HEK293 (cell line): ENCODE measurements around the gene FKBP5.

ENCODE experiments used
- CTCF ChIA-PET: fragments of 350-600 bp; formaldehyde crosslinking; extraction: SDS; loops from one replicate; lab custom pipeline; 2021; ENCODE audit warnings: antibody characterized with exemption; lab: Yijun Ruan, JAX
- POLR2A ChIA-PET: fragments of 300-600 bp; formaldehyde crosslinking; extraction: SDS; loops from one replicate; lab custom pipeline; 2020; ENCODE audit warnings: antibody characterized with exemption, inconsistent platforms; lab: Yijun Ruan, JAX
- H3K27ac ChIP-seq: fragments of 200-500 bp; sonication (Bioruptor generic); 2 replicates; pipeline ENCODE4 v1.5.1; 2014; ENCODE audit warnings: low read depth, low read length, control low read depth, inconsistent platforms; ENCODE audit errors: extremely low read depth
- H3K36me3 ChIP-seq, 2 experiments: fragments of 200-500 bp in 1 of 2; sonication (Bioruptor generic) in 1 of 2; 1 replicate in 1 of 2; 2 replicates in 1 of 2; pipeline ENCODE4 v1.5.1; 2014 to 2017; ENCODE audit warnings: inconsistent platforms in 2 of 2, low read length in 2 of 2; ENCODE audit not compliant: control insufficient read depth in 2 of 2, insufficient read depth in 1 of 2
- H3K4me1 ChIP-seq: fragments of 200-500 bp; sonication (Bioruptor generic); 2 replicates; pipeline ENCODE4 v1.5.1; 2014; ENCODE audit warnings: mild to moderate bottlenecking, low read length, inconsistent platforms; ENCODE audit not compliant: control insufficient read depth, insufficient read depth
- H3K4me3 ChIP-seq: 2 replicates; pipeline ENCODE4 v1.5.1; 2011; ENCODE audit warnings: low read depth, mild to moderate bottlenecking, control low read depth, low read length, moderate library complexity
- H3K9me3 ChIP-seq: fragments of 200-500 bp; sonication (Bioruptor generic); 2 replicates; pipeline ENCODE4 v1.5.1; 2014; ENCODE audit warnings: low read depth, low read length, inconsistent platforms; ENCODE audit not compliant: control insufficient read depth, insufficient read depth
- HOXC10 ChIP-seq: sonication (generic); formaldehyde crosslinking; IDR thresholded peaks from 2 replicates; pipeline ENCODE4 v1.8.1; 2023; ENCODE audit warnings: mild to moderate bottlenecking, missing genetic modification reagents
- INSM2 ChIP-seq: fragments of 450-650 bp; formaldehyde crosslinking; IDR thresholded peaks from 2 replicates; pipeline ENCODE4 v1.5.1; 2016; ENCODE audit warnings: missing biosample characterization, missing genetic modification characterization
- KLF7 ChIP-seq: fragments of 450-650 bp; formaldehyde crosslinking; IDR thresholded peaks from 2 replicates; pipeline ENCODE4 v1.5.1; 2016; ENCODE audit warnings: missing biosample characterization, missing genetic modification characterization, borderline replicate concordance
- MZF1 ChIP-seq: fragments of 450-650 bp; formaldehyde crosslinking; IDR thresholded peaks from 2 replicates; pipeline ENCODE4 v1.5.1; 2017; ENCODE audit warnings: missing biosample characterization, missing genetic modification characterization, borderline replicate concordance
- PRDM1 ChIP-seq: fragments of 450-650 bp; formaldehyde crosslinking; IDR thresholded peaks from 2 replicates; pipeline ENCODE4; 2016; ENCODE audit warnings: missing biosample characterization, missing genetic modification characterization
- SCRT2 ChIP-seq: fragments of 450-650 bp; formaldehyde crosslinking; IDR thresholded peaks from 2 replicates; pipeline ENCODE4 v1.5.1; 2016; ENCODE audit warnings: missing biosample characterization, missing genetic modification characterization
- TRIM28 ChIP-seq: IDR thresholded peaks from 2 replicates; pipeline ENCODE4 v1.6.1; 2011; ENCODE audit warnings: low read length, control low read depth, borderline replicate concordance
- WT1 ChIP-seq: fragments of 450-650 bp; formaldehyde crosslinking; IDR thresholded peaks from 2 replicates; pipeline ENCODE4 v1.5.1; 2016; ENCODE audit warnings: missing biosample characterization, missing genetic modification characterization
- ZBTB1 ChIP-seq: fragments of 450-650 bp; formaldehyde crosslinking; IDR thresholded peaks from 2 replicates; pipeline ENCODE4 v1.5.1; 2016; ENCODE audit warnings: missing biosample characterization, missing genetic modification characterization
- ZFP69B ChIP-seq: fragments of 450-650 bp; formaldehyde crosslinking; IDR thresholded peaks from 2 replicates; pipeline ENCODE4 v1.5.1; 2016; ENCODE audit warnings: missing biosample characterization, missing genetic modification characterization
- ZNF10 ChIP-seq: fragments of 450-650 bp; formaldehyde crosslinking; IDR thresholded peaks from 2 replicates; pipeline ENCODE4 v1.5.1; 2017; ENCODE audit warnings: missing biosample characterization, missing genetic modification characterization
- ZNF132 ChIP-seq: fragments of 450-650 bp; formaldehyde crosslinking; IDR thresholded peaks from 2 replicates; pipeline ENCODE4 v1.5.1; 2017; ENCODE audit warnings: missing biosample characterization, missing genetic modification characterization, borderline replicate concordance
- ZNF138 ChIP-seq: fragments of 450-650 bp; formaldehyde crosslinking; IDR thresholded peaks from 2 replicates; pipeline ENCODE4 v1.5.1; 2016; ENCODE audit warnings: missing biosample characterization, missing genetic modification characterization, borderline replicate concordance
- ZNF146 ChIP-seq: fragments of 450-650 bp; formaldehyde crosslinking; IDR thresholded peaks from 2 replicates; pipeline ENCODE4 v1.5.1; 2016; ENCODE audit warnings: missing biosample characterization, missing genetic modification characterization
- ZNF148 ChIP-seq: fragments of 450-650 bp; formaldehyde crosslinking; IDR thresholded peaks from 2 replicates; pipeline ENCODE4 v1.5.0; 2017; ENCODE audit warnings: missing biosample characterization, missing genetic modification characterization, borderline replicate concordance
- ZNF174 ChIP-seq: fragments of 450-650 bp; formaldehyde crosslinking; IDR thresholded peaks from 2 replicates; pipeline ENCODE4 v1.5.0; 2017; ENCODE audit warnings: missing biosample characterization, mild to moderate bottlenecking, missing genetic modification characterization
- ZNF175 ChIP-seq: fragments of 450-650 bp; formaldehyde crosslinking; IDR thresholded peaks from 2 replicates; pipeline ENCODE4 v1.5.1; 2016; ENCODE audit warnings: missing biosample characterization, missing genetic modification characterization
- ZNF202 ChIP-seq: fragments of 450-650 bp; formaldehyde crosslinking; IDR thresholded peaks from 2 replicates; pipeline ENCODE4 v1.5.1; 2016; ENCODE audit warnings: missing biosample characterization, missing genetic modification characterization, borderline replicate concordance
- ZNF221 ChIP-seq: fragments of 450-650 bp; formaldehyde crosslinking; IDR thresholded peaks from 2 replicates; pipeline ENCODE4 v1.5.1; 2017; ENCODE audit warnings: missing biosample characterization, missing genetic modification characterization, borderline replicate concordance
- ZNF398 ChIP-seq: fragments of 450-650 bp; formaldehyde crosslinking; IDR thresholded peaks from 2 replicates; pipeline ENCODE4 v1.5.1; 2017; ENCODE audit warnings: missing biosample characterization, missing genetic modification characterization
- ZNF488 ChIP-seq: fragments of 450-650 bp; formaldehyde crosslinking; IDR thresholded peaks from 2 replicates; pipeline ENCODE4 v1.5.1; 2016; ENCODE audit warnings: missing biosample characterization, missing genetic modification characterization
- ZNF510 ChIP-seq: fragments of 450-650 bp; formaldehyde crosslinking; IDR thresholded peaks from 2 replicates; pipeline ENCODE4 v1.5.1; 2018; ENCODE audit warnings: mild to moderate bottlenecking, missing genetic modification characterization, missing biosample characterization; ENCODE audit not compliant: insufficient replicate concordance
- ZNF558 ChIP-seq: fragments of 450-650 bp; formaldehyde crosslinking; IDR thresholded peaks from 2 replicates; pipeline ENCODE4 v1.5.1; 2016; ENCODE audit warnings: missing biosample characterization, missing genetic modification characterization

The FKBP5 gene

GRCh38 chr6:35609588-35609987 lies 79.1 kb downstream of the FKBP5 start:
- Histone ChIP-seq H3K27ac (no peak overlapping the region), H3K36me3 (peaks cover 9 to 17% of the 10 kb centered on the region in 2 experiments; a peak in 2 of 3 replicates), H3K9me3 (no peaks in the 10 kb centered on the region), H3K4me3 (no peak overlapping the region), H3K4me1 (no peaks in the 10 kb centered on the region)
- CTCF ChIA-PET: no interaction called here
- POLR2A ChIA-PET: no interaction called here
- no peak for TF ChIP-seq ZNF175 (tag by site-specific recombination)
- no peak for TF ChIP-seq ZNF202 (tag by site-specific recombination)
- no peak for TF ChIP-seq HOXC10
- no peak for TF ChIP-seq INSM2 (tag by site-specific recombination)
- TF ChIP-seq PRDM1 (tag by site-specific recombination): no peak
- TF ChIP-seq ZNF221 (tag by site-specific recombination): no peak
- no peak for TF ChIP-seq SCRT2
- no peak for TF ChIP-seq TRIM28
- no peak for TF ChIP-seq ZNF488 (tag by site-specific recombination)

- no peak overlapping the region for H3K4me3 ChIP-seq
These were observed 81.0 kb downstream of the FKBP5 start for GRCh38 chr6:35607517-35608233.

GRCh38 chr6:35605600-35605999 lies 83.1 kb downstream of the FKBP5 start:
- CTCF ChIA-PET: no interaction called here
- no peak for TF ChIP-seq ZNF558 (tag by site-specific recombination)
- TF ChIP-seq ZNF132 (tag by site-specific recombination): no peak
- no peak for TF ChIP-seq ZNF174
- no peak for TF ChIP-seq ZNF510 (tag by site-specific recombination)
- no peak for TF ChIP-seq ZNF148 (tag by site-specific recombination)
- no peak for TF ChIP-seq ZNF398 (tag by site-specific recombination)
- no peak for TF ChIP-seq MZF1 (tag by site-specific recombination)
- TF ChIP-seq ZNF10 (tag by site-specific recombination): no peak
- TF ChIP-seq WT1: no peak
- no peak for TF ChIP-seq KLF7 (tag by site-specific recombination)

More at GRCh38 chr6:35607517-35608233, 81.0 kb downstream of the FKBP5 start:
- POLR2A ChIA-PET: interaction anchor here (0.6 kb wide), 1 partner anchor 76 kb away, joined by 4 read pairs; no protein-coding TSS in a partner anchor
- H3K27ac ChIP-seq: no peak overlapping the region
- peaks cover 4 to 9% of the 10 kb centered on the region in 2 experiments; a peak in 2 of 3 replicates for H3K36me3 ChIP-seq
- no peaks in the 10 kb centered on the region for H3K9me3 ChIP-seq
- CTCF ChIA-PET: interaction anchor here (1.1 kb wide), 1 partner anchor 10 kb away, joined by 3 read pairs; no protein-coding TSS in a partner anchor
- TF ChIP-seq ZBTB1 (no peak), ZNF138 (tag by site-specific recombination) (no peak), ZNF146 (tag by site-specific recombination) (peak; percentile 84), ZFP69B (tag by site-specific recombination) (no peak)
- H3K4me1 ChIP-seq: peaks cover 6% of the 10 kb centered on the region

More at GRCh38 chr6:35605600-35605999, 83.1 kb downstream of the FKBP5 start:
- Histone ChIP-seq H3K4me1 (peaks cover 25% of the 10 kb centered on the region), H3K4me3 (no peak overlapping the region), H3K36me3 (no peaks in the 10 kb centered on the region; a peak in 1 of 3 replicates), H3K27ac (no peak overlapping the region), H3K9me3 (no peaks in the 10 kb centered on the region)
- POLR2A ChIA-PET: no interaction called here
